Stomach (tissue), 4 donors: ENCODE results near the gene BICD1.

Source experiments
- CTCF ChIP-seq, 7 experiments: fragments of 450-650 bp in 4 of 7; fragments of 200-600 bp in 3 of 7; sonication (generic) in 3 of 7; IDR thresholded peaks; one replicate each; pipeline ENCODE4 v1.5.1; 2016 to 2019; ENCODE audit warnings: antibody characterized with exemption in 7 of 7, control low read depth in 2 of 7, mild to moderate bottlenecking in 1 of 7
- POLR2A ChIP-seq, 4 donors: fragments of 450-650 bp; IDR thresholded peaks; one replicate each; pipeline ENCODE4 v1.6.1; 2016; ENCODE audit warnings: antibody characterized with exemption in 4 of 4, control low read depth in 2 of 4, mild to moderate bottlenecking in 1 of 4, moderate library complexity in 1 of 4
- POLR2AphosphoS5 ChIP-seq, 3 donors: sonication (generic); formaldehyde crosslinking; IDR thresholded peaks; one replicate each; pipeline ENCODE4 v1.6.1; 2016; ENCODE audit warnings: antibody characterized with exemption in 3 of 3

- TF ChIP-seq CTCF (IDR thresholded peaks at IDR 0.05), result no peak
- TF ChIP-seq POLR2A (IDR thresholded peaks at IDR 0.05), result no peak
- no peak for TF ChIP-seq POLR2AphosphoS5 (IDR thresholded peaks at IDR 0.05)
Observed at GRCh38 chr12:32285489-32285888, 178.8 kb downstream of the BICD1 start.
